OCI-LY3 (cell line): ENCODE results near the gene RNF212B.

Experiments used
- EZH2phosphoT487 ChIP-seq: fragments of 200-600 bp; shearing (Covaris generic); IDR thresholded peaks from 2 replicates; pipeline ENCODE4 v1.6.1; 2018; ENCODE audit warnings: antibody characterized with exemption, mixed run types, low read depth
- TF ChIP-seq, protein P1 (sequence below): fragments of 200-600, 300-600 bp; sonication (generic); IDR thresholded peaks from 2 replicates; pipeline ENCODE4 v1.5.1; 2014; ENCODE audit warnings: antibody characterized with exemption, low read length, low read depth

DNA sequence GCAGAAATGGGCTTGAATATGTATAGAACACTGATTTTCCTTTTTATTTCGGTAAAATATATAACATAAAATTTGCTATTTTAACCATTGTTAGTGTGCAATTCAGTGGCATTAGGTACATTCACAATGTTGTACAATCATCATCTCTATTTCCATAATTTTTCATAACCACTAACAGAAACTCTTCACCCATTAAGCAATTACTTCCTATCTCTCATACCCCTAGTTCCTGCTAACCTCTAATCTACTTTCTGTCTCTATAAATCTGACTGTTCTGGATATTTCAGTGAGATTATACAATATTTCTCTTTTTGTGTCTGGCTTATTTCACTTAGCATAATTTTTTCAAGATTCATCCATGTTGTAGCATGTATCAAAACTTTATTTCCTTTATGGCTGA lies 8.9 kb upstream of the RNF212B start:
- TF ChIP-seq, protein P1, sequence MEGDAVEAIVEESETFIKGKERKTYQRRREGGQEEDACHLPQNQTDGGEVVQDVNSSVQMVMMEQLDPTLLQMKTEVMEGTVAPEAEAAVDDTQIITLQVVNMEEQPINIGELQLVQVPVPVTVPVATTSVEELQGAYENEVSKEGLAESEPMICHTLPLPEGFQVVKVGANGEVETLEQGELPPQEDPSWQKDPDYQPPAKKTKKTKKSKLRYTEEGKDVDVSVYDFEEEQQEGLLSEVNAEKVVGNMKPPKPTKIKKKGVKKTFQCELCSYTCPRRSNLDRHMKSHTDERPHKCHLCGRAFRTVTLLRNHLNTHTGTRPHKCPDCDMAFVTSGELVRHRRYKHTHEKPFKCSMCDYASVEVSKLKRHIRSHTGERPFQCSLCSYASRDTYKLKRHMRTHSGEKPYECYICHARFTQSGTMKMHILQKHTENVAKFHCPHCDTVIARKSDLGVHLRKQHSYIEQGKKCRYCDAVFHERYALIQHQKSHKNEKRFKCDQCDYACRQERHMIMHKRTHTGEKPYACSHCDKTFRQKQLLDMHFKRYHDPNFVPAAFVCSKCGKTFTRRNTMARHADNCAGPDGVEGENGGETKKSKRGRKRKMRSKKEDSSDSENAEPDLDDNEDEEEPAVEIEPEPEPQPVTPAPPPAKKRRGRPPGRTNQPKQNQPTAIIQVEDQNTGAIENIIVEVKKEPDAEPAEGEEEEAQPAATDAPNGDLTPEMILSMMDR, result no peak
- TF ChIP-seq EZH2phosphoT487, result no peak
